Liver (tissue), 9 donors: ENCODE results near the gene EMX2. TPM values are rescaled to one million over a fixed set of nuclear protein-coding genes. Genes with fewer than 3 reads are reported as not detected.

Experiments used
- DNase-seq: peaks from one replicate; pipeline ENCODE4 v3.0.0-alpha.2; 2017; ENCODE audit warnings: low spot score
- H3K27ac ChIP-seq, 2 donors: one replicate each; pipeline ENCODE4 v1.7.0; 2013; ENCODE audit warnings: inconsistent platforms in 2 of 2, low read length in 2 of 2, control low read depth in 1 of 2, low read depth in 1 of 2, mild to moderate bottlenecking in 1 of 2
- H3K27me3 ChIP-seq, 4 donors: one replicate each; pipeline versions ENCODE4 v1.6.1 to v1.7.0; 2013; ENCODE audit warnings: low read length in 3 of 4, inconsistent platforms in 1 of 4, mild to moderate bottlenecking in 1 of 4, moderate library complexity in 1 of 4; ENCODE audit not compliant: control insufficient read depth in 4 of 4, insufficient read depth in 4 of 4
- H3K36me3 ChIP-seq, 4 donors: one replicate each; pipeline versions ENCODE4 v1.6.1 to v1.7.0; 2013; ENCODE audit warnings: low read length in 3 of 4, mild to moderate bottlenecking in 3 of 4, low read depth in 1 of 4, moderate library complexity in 1 of 4; ENCODE audit not compliant: control insufficient read depth in 4 of 4, insufficient read depth in 3 of 4
- H3K4me1 ChIP-seq, 4 donors: one replicate each; pipeline versions ENCODE4 v1.6.1 to v1.7.0; 2013; ENCODE audit warnings: low read length in 3 of 4, mild to moderate bottlenecking in 3 of 4, moderate library complexity in 1 of 4; ENCODE audit not compliant: control insufficient read depth in 4 of 4, insufficient read depth in 4 of 4
- H3K4me3 ChIP-seq, 3 donors: one replicate each; pipeline versions ENCODE4 v1.6.1 to v1.7.0; 2013; ENCODE audit warnings: low read length in 3 of 3, control low read depth in 1 of 3, low read depth in 1 of 3, mild to moderate bottlenecking in 1 of 3
- H3K9ac ChIP-seq, 2 donors: one replicate each; pipeline ENCODE4 v1.7.0; 2013; ENCODE audit warnings: low read length in 2 of 2, mild to moderate bottlenecking in 2 of 2, moderate library complexity in 2 of 2, control low read depth in 1 of 2, low read depth in 1 of 2
- H3K9me3 ChIP-seq, 4 donors: one replicate each; pipeline versions ENCODE4 v1.6.1 to v1.7.0; 2013; ENCODE audit warnings: low read length in 3 of 4; ENCODE audit not compliant: control insufficient read depth in 4 of 4
- ATF3 ChIP-seq: IDR thresholded peaks from 2 replicates; pipeline ENCODE4 v1.6.1; 2016; ENCODE audit warnings: antibody characterized with exemption
- CTCF ChIP-seq: fragments of 150-350 bp; IDR thresholded peaks from 2 replicates; pipeline ENCODE4 v1.5.1; 2017; ENCODE audit warnings: improper control_type of control experiment, low read depth, low read length; ENCODE audit not compliant: missing input control
- EGR1 ChIP-seq, 2 donors: IDR thresholded peaks; 2 replicates each; pipeline ENCODE4 v1.6.1; 2016 to 2018; ENCODE audit warnings: antibody characterized with exemption in 2 of 2, low read depth in 2 of 2
- FOXA1 ChIP-seq: IDR thresholded peaks from 2 replicates; pipeline ENCODE4 v1.6.1; 2016; ENCODE audit warnings: antibody characterized with exemption
- FOXA2 ChIP-seq: IDR thresholded peaks from 2 replicates; pipeline ENCODE4 v1.6.1; 2016; ENCODE audit warnings: antibody characterized with exemption
- GABPA ChIP-seq, 2 donors: IDR thresholded peaks in 1 of 2; conservative IDR thresholded peaks in 1 of 2; 2 replicates each; pipeline ENCODE4 v1.6.1; 2016; ENCODE audit warnings: antibody characterized with exemption in 2 of 2, mild to moderate bottlenecking in 1 of 2, moderate library complexity in 1 of 2
- HNF4A ChIP-seq, 2 donors: conservative IDR thresholded peaks; 2 replicates each; pipeline ENCODE4 v1.6.1; 2016; ENCODE audit warnings: antibody characterized with exemption in 2 of 2, mild to moderate bottlenecking in 2 of 2
- HNF4G ChIP-seq: IDR thresholded peaks from 2 replicates; pipeline ENCODE4 v1.6.1; 2016; ENCODE audit warnings: antibody characterized with exemption
- JUND ChIP-seq, 2 donors: IDR thresholded peaks; 2 replicates each; pipeline ENCODE4 v1.6.1; 2016; ENCODE audit warnings: antibody characterized with exemption in 2 of 2
- MAX ChIP-seq: IDR thresholded peaks from 2 replicates; pipeline ENCODE4 v1.6.1; 2016; ENCODE audit warnings: antibody characterized with exemption
- NR2F2 ChIP-seq: IDR thresholded peaks from 2 replicates; pipeline ENCODE4 v1.6.1; 2016; ENCODE audit warnings: antibody characterized with exemption
- RAD21 ChIP-seq, 2 donors: IDR thresholded peaks; 2 replicates each; pipeline ENCODE4 v1.6.1; 2016; ENCODE audit warnings: antibody characterized with exemption in 2 of 2, mild to moderate bottlenecking in 2 of 2
- REST ChIP-seq: IDR thresholded peaks from 2 replicates; pipeline ENCODE4 v1.6.1; 2016; ENCODE audit warnings: antibody characterized with exemption, mild to moderate bottlenecking
- RXRA ChIP-seq, 2 donors: IDR thresholded peaks; 2 replicates each; pipeline ENCODE4 v1.6.1; 2017 to 2018; ENCODE audit warnings: antibody characterized with exemption in 2 of 2, mild to moderate bottlenecking in 1 of 2
- SP1 ChIP-seq: IDR thresholded peaks from 2 replicates; pipeline ENCODE4 v1.6.1; 2018; ENCODE audit warnings: antibody characterized with exemption, mild to moderate bottlenecking
- TAF1 ChIP-seq: conservative IDR thresholded peaks from 2 replicates; pipeline ENCODE4 v1.6.1; 2016; ENCODE audit warnings: antibody characterized with exemption, mild to moderate bottlenecking
- YY1 ChIP-seq: IDR thresholded peaks from 2 replicates; pipeline ENCODE4 v1.6.1; 2016; ENCODE audit warnings: antibody characterized with exemption, mild to moderate bottlenecking
- ZBTB33 ChIP-seq: IDR thresholded peaks from 2 replicates; pipeline ENCODE4 v1.6.1; 2016; ENCODE audit warnings: antibody characterized with exemption
- WGBS: extraction: QIAGEN DNeasy Blood & Tissue Kit; methylation state at CpG from one replicate; pipeline ENCODE4 v1.1.7; 2013; 5-methylcytosine and 5-hydroxymethylcytosine counted together
- polyA plus RNA-seq, 2 donors: library from polyadenylated mRNA; stranded (reverse) in 1 of 2; unstranded in 1 of 2; fragments of 200-250 nt in 1 of 2; fragments of >200 nt in 1 of 2; fragmentation: Nextera tagmentation in 1 of 2; extraction: Ambion mirVana in 1 of 2; gene quantifications; one replicate each; pipeline versions ENCODE4 v1.2.1 to v1.2.3, GENCODE V29; 2013 to 2015
- total RNA-seq, 2 donors: library from RNA; depleted of rRNA; stranded (reverse); fragments of >200 nt; gene quantifications; one replicate each; pipeline ENCODE4 v1.2.3, GENCODE V29; 2014
- donor health status: healthy.
- donor health status: healthy.
- donor health status: healthy.
- donor health status: healthy.
- donor health status: healthy.

The EMX2 gene
- total and polyA plus RNA-seq, 4 donors, result not detected

GRCh38 chr10:117559712-117560111 is 17.2 kb downstream of the EMX2 start:
- Histone ChIP-seq H3K27ac (no peak overlapping the region), H3K9me3 (no peaks in the 10 kb centered on the region), H3K27me3 (peaks cover 0 to 17% (median 4%) of the 10 kb centered on the region in 4 donors), H3K9ac (no peak overlapping the region), H3K4me3 (no peak overlapping the region), H3K36me3 (no peaks in the 10 kb centered on the region), H3K4me1 (no peaks in the 10 kb centered on the region)
- TF ChIP-seq ATF3, result no peak
- TF ChIP-seq FOXA2, result no peak
- no peak for TF ChIP-seq REST
- 68% methylated on average over 4 of the region's 4 CpGs for WGBS
- no peak for DNase-seq

GRCh38 chr10:117560942-117561341 is 18.4 kb downstream of the EMX2 start:
- H3K9ac ChIP-seq, result no peak overlapping the region
- H3K9me3 ChIP-seq, result no peaks in the 10 kb centered on the region
- no peaks in the 10 kb centered on the region for H3K36me3 ChIP-seq
- H3K4me3 ChIP-seq, result no peak overlapping the region
- H3K27ac ChIP-seq, result no peak overlapping the region
- TF ChIP-seq JUND (IDR thresholded peaks at IDR 0.05) (no peak), YY1 (no peak), FOXA2 (no peak), MAX (no peak), RAD21 (IDR thresholded peaks at IDR 0.05) (no peak), GABPA (IDR thresholded peaks at IDR 0.05 in 1 of 2, conservative IDR thresholded peaks at IDR 0.05 in 1 of 2) (no peak), RXRA (IDR thresholded peaks at IDR 0.05) (no peak), HNF4G (no peak), EGR1 (IDR thresholded peaks at IDR 0.05; ENCODE audit: low read depth in 2 of 2) (no peak), FOXA1 (no peak), ATF3 (no peak), SP1 (no peak), REST (no peak), NR2F2 (no peak), CTCF (no peak), TAF1 (no peak), HNF4A (conservative IDR thresholded peaks at IDR 0.05) (no peak), ZBTB33 (no peak)
- 61% methylated on average over 2 of the region's 2 CpGs for WGBS
- H3K4me1 ChIP-seq, result no peaks in the 10 kb centered on the region
- peaks cover 0 to 12% (median 4%) of the 10 kb centered on the region in 4 donors for H3K27me3 ChIP-seq
- no peak for DNase-seq
